HG03135 (cell line): ENCODE results near the gene CDIPT.

Source experiments
- ATAC-seq: cut with Tn5 transposase; IDR thresholded peaks from one replicate; pipeline ENCODE4 v1.9.1; 2021; ENCODE audit warnings: mild to moderate bottlenecking, moderate library complexity; ENCODE audit not compliant: unreplicated experiment

Gene CDIPT

DNA sequence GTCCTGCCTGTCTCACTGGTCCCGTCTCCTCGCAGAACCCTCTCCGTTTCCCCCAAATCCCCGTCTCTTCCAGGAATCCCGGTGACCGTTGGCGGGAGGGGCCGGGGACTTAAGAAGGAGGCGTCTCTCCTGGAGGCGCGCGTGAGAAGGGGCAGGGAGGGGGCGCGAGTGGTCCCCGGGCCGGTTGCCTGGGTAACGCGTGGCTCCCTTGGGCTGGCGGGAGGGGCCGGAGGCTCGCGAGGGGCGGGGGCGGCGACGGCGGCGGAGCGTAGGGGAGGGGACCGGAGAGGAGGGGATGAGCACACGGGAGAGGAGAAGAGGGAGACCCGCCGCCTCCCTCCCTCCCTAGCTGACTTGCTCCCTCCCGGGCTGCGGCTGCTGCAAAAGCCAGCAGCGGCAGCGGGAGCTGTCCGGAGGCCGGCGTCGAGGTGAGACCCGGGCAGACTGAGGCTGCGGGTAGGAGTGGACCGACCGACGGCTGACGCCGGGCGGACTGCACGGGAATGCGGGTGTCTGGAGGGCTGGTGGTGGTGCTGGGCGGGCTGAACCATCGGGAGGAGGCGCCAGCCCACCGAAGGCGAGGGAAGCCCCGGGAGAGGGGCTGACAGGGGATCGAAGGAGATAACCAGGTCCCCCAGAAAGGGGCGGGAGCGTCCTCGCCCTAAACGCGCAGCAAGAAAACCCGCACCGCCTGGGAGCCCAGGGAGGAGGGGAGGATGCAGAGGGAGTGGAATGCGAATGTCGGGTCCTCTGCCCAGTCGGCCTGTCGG lies 50.9 kb downstream of the CDIPT start, which contains the start of gene PRRT2:
Gene PRRT2, plus strand, starts transcription at position 298 of the 770 bp plus-strand sequence. CDS start 862 bp downstream, outside the sequence.
- ATAC-seq = no peak

DNA sequence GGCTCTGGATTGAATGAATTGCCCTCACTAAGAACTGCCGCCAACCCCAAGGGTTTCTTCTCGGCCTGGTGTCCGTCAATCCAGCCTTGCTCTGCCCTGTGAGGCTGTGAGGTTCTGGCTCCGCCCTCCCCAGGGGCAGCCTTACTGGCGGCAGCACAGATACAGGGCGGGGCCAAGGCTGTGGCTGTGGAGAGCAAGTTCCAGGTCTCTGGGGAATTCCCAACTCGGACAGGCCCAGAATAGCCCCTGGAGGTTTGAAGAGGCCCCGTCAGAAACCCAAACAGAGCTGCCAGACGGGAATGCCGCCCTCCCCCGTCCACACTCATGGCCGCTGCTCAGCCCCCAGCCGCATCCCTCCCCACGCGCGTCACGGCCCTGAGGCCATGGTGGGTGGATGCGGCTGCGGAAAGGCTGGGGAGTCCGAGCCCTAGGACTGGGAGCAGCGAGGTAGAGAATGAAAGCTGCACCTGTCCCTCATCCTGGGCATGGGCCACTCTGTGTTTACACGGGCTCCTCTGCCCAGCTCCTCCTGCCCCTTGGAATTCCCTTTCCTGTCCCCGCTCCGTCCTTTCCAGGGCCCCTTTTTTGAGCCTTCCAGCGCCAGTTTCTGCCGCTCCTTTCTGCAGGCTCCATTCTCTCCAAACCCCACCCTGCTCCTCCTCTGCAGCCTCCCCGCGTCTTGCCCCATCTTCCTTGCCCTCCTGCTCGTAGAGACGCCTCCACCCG lies 51.7 kb downstream of the CDIPT start:
- ATAC-seq = no peak

DNA sequence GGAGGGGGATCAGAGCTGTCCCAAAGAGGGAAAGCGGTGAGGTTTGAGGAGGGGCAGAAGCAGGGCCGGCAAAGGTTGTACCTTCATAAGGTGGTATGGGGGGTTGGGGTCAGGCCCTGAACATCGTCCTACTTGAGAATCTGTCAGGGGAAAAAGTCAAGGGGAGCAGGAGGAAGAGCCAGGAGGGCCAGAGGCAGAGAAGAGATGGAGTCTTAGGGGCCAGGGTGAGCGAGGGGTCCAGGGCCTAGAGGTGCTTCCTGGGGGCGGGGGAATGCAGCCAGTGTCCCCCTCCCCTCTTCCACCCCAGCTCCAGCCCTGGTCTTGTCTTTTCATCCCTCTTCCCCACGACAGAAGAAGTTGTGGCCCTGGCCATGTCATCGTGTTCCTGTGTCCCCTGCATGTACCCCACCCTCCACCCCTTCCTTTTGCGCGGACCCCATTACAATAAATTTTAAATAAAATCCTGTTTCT lies 52.3 kb downstream of the CDIPT start:
- no peak for ATAC-seq

DNA sequence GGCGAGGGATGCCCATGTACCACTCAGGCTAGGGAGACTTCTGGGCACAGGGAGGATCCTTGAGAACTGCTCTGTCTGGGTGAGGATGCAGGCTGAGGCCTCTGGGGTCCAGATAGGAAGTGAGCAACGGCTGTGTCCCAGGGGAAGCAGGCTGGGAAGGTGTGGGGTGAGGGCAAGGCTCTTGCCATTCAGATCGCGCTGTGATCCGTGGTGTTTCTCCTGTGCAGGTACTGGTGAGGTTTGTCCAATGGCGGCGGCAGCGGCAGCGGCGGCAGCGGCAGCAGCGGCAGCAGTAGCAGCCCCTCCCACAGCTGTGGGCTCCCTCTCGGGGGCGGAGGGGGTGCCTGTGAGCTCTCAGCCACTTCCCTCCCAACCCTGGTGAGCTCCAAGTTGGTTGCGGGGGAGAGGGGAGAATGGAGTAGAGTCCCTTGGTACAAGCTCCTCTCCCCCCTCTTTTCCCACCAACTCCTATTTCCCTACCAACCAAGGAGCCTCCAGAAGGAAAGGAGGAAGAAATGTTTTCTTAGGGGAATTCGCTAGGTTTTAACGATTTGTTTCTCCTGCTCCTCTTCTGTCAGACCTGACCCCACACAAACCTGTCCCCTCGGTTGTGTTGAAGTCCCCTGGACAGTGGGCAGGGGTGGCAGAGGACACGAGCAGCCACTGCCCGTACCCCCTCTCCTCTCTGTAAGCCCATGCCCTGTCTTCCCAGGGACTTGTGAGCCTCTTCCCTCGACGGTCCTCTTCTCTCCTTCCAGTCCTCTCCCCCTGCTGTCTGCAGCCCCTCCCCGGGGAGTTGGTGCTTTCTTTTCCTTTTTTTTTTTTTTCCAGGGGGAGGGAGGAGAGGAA lies 53.0 kb downstream of the CDIPT start:
- ATAC-seq = no peak

DNA sequence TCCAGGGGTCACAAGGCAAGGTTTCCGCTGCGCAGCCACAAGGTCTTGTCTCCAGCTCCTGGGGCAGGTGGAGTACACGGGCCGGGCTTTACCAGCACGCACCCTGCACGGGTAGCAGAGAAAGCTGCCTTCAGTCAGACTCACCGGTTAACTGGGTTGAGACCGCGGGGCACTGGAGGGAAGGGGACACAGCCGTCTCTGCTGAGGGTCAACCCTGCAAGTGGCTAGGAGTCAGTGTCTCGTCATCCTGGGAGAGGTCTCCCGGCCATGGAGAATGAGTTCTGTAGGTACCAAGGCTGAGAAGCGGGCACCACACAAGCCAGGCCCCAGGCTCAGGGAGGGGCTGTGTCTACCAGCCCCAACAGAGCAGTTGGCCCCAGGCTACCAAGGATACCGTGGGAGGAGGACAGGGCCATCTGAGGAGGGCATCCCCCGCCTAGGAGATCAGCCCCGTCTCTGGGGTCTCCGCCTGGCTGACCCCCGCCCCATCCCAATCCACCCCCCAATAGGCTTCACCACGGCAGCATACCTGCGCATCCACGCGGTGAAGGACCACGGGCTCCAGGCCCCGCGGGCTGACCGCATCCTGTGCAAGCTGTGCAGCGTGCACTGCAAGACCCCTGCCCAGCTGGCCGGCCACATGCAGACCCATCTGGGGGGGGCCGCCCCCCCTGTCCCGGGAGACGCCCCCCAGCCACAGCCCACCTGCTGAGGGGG lies 53.8 kb downstream of the CDIPT start:
- ATAC-seq = no peak
